ENCODE data around the gene FRMD8. TPM values are rescaled to one million over a fixed set of nuclear protein-coding genes. Genes with fewer than 3 reads are reported as not detected.
A peak's percentile ranks its signal among the peaks of the same experiment; 100 is the strongest.

Gene FRMD8
- total and polyA plus RNA-seq, 9 of the 15 experiments (the other 6 are each of a cell fraction or from before 2014, with no cell fraction given) = 4.5 to 54.5 (median 15.8) TPM

DNA sequence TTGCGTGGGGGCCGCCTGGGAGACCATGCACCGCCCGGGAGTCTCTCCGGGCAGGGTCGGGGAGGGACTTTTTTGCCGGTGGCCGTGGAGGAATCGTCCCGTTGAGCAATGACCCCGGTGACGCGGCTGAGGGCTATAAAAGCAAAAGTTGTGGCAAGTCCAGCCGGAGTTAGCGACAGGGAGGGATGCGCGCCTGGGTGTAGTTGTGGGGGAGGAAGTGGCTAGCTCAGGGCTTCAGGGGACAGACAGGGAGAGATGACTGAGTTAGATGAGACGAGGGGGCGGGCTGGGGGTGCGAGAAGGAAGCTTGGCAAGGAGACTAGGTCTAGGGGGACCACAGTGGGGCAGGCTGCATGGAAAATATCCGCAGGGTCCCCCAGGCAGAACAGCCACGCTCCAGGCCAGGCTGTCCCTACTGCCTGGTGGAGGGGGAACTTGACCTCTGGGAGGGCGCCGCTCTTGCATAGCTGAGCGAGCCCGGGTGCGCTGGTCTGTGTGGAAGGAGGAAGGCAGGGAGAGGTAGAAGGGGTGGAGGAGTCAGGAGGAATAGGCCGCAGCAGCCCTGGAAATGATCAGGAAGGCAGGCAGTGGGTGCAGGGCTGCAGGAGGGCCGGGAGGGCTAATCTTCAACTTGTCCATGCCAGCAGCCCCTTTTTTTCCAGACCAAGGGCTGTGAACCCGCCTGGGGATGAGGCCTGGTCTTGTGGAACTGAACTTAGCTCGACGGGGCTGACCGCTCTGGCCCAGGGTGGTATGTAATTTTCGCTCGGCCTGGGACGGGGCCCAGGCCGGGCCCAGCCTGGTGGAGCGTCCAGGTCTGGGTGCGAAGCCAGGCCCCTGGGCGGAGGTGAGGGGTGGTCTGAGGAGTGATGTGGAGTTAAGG, 36.4 kb downstream of the FRMD8 start, which contains the start of gene NEAT1 (continued):
- TF ChIP-seq IRF9 (tag; IDR thresholded peaks at IDR 0.05) = peak; percentile 81
- peak; percentile 99 for TF ChIP-seq ZNF444 (CRISPR knock-in tag; IDR thresholded peaks at IDR 0.05)
- TF ChIP-seq, protein P1, sequence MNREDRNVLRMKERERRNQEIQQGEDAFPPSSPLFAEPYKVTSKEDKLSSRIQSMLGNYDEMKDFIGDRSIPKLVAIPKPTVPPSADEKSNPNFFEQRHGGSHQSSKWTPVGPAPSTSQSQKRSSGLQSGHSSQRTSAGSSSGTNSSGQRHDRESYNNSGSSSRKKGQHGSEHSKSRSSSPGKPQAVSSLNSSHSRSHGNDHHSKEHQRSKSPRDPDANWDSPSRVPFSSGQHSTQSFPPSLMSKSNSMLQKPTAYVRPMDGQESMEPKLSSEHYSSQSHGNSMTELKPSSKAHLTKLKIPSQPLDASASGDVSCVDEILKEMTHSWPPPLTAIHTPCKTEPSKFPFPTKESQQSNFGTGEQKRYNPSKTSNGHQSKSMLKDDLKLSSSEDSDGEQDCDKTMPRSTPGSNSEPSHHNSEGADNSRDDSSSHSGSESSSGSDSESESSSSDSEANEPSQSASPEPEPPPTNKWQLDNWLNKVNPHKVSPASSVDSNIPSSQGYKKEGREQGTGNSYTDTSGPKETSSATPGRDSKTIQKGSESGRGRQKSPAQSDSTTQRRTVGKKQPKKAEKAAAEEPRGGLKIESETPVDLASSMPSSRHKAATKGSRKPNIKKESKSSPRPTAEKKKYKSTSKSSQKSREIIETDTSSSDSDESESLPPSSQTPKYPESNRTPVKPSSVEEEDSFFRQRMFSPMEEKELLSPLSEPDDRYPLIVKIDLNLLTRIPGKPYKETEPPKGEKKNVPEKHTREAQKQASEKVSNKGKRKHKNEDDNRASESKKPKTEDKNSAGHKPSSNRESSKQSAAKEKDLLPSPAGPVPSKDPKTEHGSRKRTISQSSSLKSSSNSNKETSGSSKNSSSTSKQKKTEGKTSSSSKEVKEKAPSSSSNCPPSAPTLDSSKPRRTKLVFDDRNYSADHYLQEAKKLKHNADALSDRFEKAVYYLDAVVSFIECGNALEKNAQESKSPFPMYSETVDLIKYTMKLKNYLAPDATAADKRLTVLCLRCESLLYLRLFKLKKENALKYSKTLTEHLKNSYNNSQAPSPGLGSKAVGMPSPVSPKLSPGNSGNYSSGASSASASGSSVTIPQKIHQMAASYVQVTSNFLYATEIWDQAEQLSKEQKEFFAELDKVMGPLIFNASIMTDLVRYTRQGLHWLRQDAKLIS (CRISPR knock-in tag; IDR thresholded peaks at IDR 0.05) = peak; percentile 100
- peak; percentile 83; the same call in 1 of the 2 replicates for TF ChIP-seq ZNF224 (CRISPR knock-in tag; IDR thresholded peaks at IDR 0.05)
- TF ChIP-seq GTF2E2 (tag; IDR thresholded peaks at IDR 0.05) = peak; percentile 100
- TF ChIP-seq EP300 (IDR thresholded peaks at IDR 0.05; ENCODE audit: low read length) = peak; percentile 70
- peak in 1 of 2 experiments; percentile 77; a peak in 2 of 4 replicates for TF ChIP-seq ETV6 (IDR thresholded peaks at IDR 0.05; ENCODE audit: borderline replicate concordance in 1 of 2, low read depth in 2 of 2, low read length in 1 of 2)
- no peak for TF ChIP-seq ETV6 (CRISPR knock-in tag; IDR thresholded peaks at IDR 0.05; ENCODE audit: borderline replicate concordance)
- TF ChIP-seq ZNF316 (IDR thresholded peaks at IDR 0.05) = peak; percentile 42; the same call in 1 of the 2 replicates
- TF ChIP-seq PYGO2 (tag; IDR thresholded peaks at IDR 0.05) = peak; percentile 45; the same call in 1 of the 2 replicates
- TF ChIP-seq MCM3 (IDR thresholded peaks at IDR 0.05) = no peak
- TF ChIP-seq MYNN (IDR thresholded peaks at IDR 0.05) = peak; percentile 89
- TF ChIP-seq MYNN (CRISPR knock-in tag; IDR thresholded peaks at IDR 0.05) = no peak
- no peak; the same call in none of the 2 replicates for TF ChIP-seq THRAP3 (IDR thresholded peaks at IDR 0.05; ENCODE audit: borderline replicate concordance)
- peak in 1 of 2 experiments; percentile 62; a peak in 1 of 4 replicates for TF ChIP-seq NONO (IDR thresholded peaks at IDR 0.05; ENCODE audit: low read depth in 2 of 2, low read length in 1 of 2)
- TF ChIP-seq HNRNPLL (IDR thresholded peaks at IDR 0.05; ENCODE audit: low read depth, low read length, poor library complexity, severe bottlenecking) = peak; percentile 84
- TF ChIP-seq, protein P2, sequence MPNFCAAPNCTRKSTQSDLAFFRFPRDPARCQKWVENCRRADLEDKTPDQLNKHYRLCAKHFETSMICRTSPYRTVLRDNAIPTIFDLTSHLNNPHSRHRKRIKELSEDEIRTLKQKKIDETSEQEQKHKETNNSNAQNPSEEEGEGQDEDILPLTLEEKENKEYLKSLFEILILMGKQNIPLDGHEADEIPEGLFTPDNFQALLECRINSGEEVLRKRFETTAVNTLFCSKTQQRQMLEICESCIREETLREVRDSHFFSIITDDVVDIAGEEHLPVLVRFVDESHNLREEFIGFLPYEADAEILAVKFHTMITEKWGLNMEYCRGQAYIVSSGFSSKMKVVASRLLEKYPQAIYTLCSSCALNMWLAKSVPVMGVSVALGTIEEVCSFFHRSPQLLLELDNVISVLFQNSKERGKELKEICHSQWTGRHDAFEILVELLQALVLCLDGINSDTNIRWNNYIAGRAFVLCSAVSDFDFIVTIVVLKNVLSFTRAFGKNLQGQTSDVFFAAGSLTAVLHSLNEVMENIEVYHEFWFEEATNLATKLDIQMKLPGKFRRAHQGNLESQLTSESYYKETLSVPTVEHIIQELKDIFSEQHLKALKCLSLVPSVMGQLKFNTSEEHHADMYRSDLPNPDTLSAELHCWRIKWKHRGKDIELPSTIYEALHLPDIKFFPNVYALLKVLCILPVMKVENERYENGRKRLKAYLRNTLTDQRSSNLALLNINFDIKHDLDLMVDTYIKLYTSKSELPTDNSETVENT (CRISPR knock-in tag; IDR thresholded peaks at IDR 0.05) = peak; percentile 99
- no peak for TF ChIP-seq MCM2 (IDR thresholded peaks at IDR 0.05; ENCODE audit: low read depth)
- TF ChIP-seq FOXK2 (conservative IDR thresholded peaks at IDR 0.05 in 1 of 2, IDR thresholded peaks at IDR 0.05 in 1 of 2; ENCODE audit: low read depth in 2 of 2) = peak in 1 of 2 experiments; percentile 25; a peak in 2 of 4 replicates

Data from K562 (cell line).